Left kidney (tissue), 2 donors: ENCODE results near the gene TSPAN5. TPM values are rescaled to one million over a fixed set of nuclear protein-coding genes. Genes with fewer than 3 reads are reported as not detected.

Experiments
- DNase-seq: peaks from one replicate; pipeline ENCODE4 v3.0.0-alpha.2; 2013
- polyA plus RNA-seq: library from polyadenylated mRNA; unstranded; fragments of 120-200 nt; gene quantifications from one replicate; pipeline ENCODE4 v1.2.1, GENCODE V29; 2013; ENCODE audit not compliant: insufficient read length

The TSPAN5 gene
- polyA plus RNA-seq, 1 donor: 25.3 TPM

GRCh38 chr4:98674404-98675173, 16.2 kb upstream of the TSPAN5 start:
- DNase-seq: no peak

GRCh38 chr4:98673978-98674377, 15.6 kb upstream of the TSPAN5 start:
- no peak for DNase-seq

GRCh38 chr4:98673288-98673644, 14.9 kb upstream of the TSPAN5 start:
- no peak for DNase-seq

GRCh38 chr4:98672583-98673287, 14.3 kb upstream of the TSPAN5 start:
- peak; percentile 32 for DNase-seq

GRCh38 chr4:98671131-98671530, 12.7 kb upstream of the TSPAN5 start:
- DNase-seq: no peak

GRCh38 chr4:98670186-98670585, 11.8 kb upstream of the TSPAN5 start:
- DNase-seq: no peak

- no peak for DNase-seq
These were observed 11.2 kb upstream of the TSPAN5 start for GRCh38 chr4:98669577-98669976.

GRCh38 chr4:98664959-98665358, 6.5 kb upstream of the TSPAN5 start:
- DNase-seq: no peak

- no peak for DNase-seq
These were observed 5.0 kb upstream of the TSPAN5 start for GRCh38 chr4:98663226-98664006.

- DNase-seq: no peak
These were observed 4.3 kb upstream of the TSPAN5 start for GRCh38 chr4:98662626-98663225.

- no peak for DNase-seq
These were observed 3.6 kb upstream of the TSPAN5 start for GRCh38 chr4:98662055-98662453.

- no peak for DNase-seq
These were observed 3.1 kb upstream of the TSPAN5 start for GRCh38 chr4:98661371-98662054.

- no peak for DNase-seq
These were observed 1.5 kb upstream of the TSPAN5 start for GRCh38 chr4:98659741-98660462.

- no peak for DNase-seq
These were observed 738 bp upstream of the TSPAN5 start for GRCh38 chr4:98659106-98659592.

GRCh38 chr4:98657531-98658286, 702 bp downstream of the TSPAN5 start:
- peak; percentile 39 for DNase-seq

- DNase-seq: no peak
These were observed 1.5 kb downstream of the TSPAN5 start for GRCh38 chr4:98656886-98657285.

GRCh38 chr4:98656443-98656842, 2.0 kb downstream of the TSPAN5 start:
- no peak for DNase-seq

- no peak for DNase-seq
These were observed 4.2 kb downstream of the TSPAN5 start for GRCh38 chr4:98653890-98654867.

- DNase-seq: no peak
These were observed 5.4 kb downstream of the TSPAN5 start for GRCh38 chr4:98652996-98653395.
